Measurements from ENCODE around the gene TXLNA. TPM values are rescaled to one million over a fixed set of nuclear protein-coding genes. Genes with fewer than 3 reads are reported as not detected.

The TXLNA gene
- total RNA-seq, 1 donor from 2014 or later, result 54.0 TPM

GRCh38 chr1:32239790-32240139 is 60.3 kb downstream of the TXLNA start:
- Histone ChIP-seq H3K36me3 (ENCODE audit: control insufficient read depth, insufficient read depth, low read length) (no peaks in the 10 kb centered on the region), H3K4me3 (ENCODE audit: low read depth, low read length) (peak overlapping the region; percentile 43), H3K27me3 (ENCODE audit: control insufficient read depth, insufficient read depth, low read length) (no peaks in the 10 kb centered on the region)
- FAIRE-seq (no peak), DNase-seq (ENCODE audit: low read depth) (no peak)
- no peak for TF ChIP-seq CTCF (IDR thresholded peaks at IDR 0.05; ENCODE audit: insufficient read depth, low read length, severe bottlenecking)

- H3K36me3 ChIP-seq (ENCODE audit: control insufficient read depth, insufficient read depth, low read length), result no peaks in the 10 kb centered on the region
- H3K4me3 ChIP-seq (ENCODE audit: low read depth, low read length), result peak overlapping the region; percentile 43
- TF ChIP-seq CTCF (IDR thresholded peaks at IDR 0.05; ENCODE audit: insufficient read depth, low read length, severe bottlenecking), result peak; percentile 34
- H3K27me3 ChIP-seq (ENCODE audit: control insufficient read depth, insufficient read depth, low read length), result no peaks in the 10 kb centered on the region
- no peak for DNase-seq (ENCODE audit: low read depth)
- no peak for FAIRE-seq
Observed at GRCh38 chr1:32240140-32240951, 60.9 kb downstream of the TXLNA start.

- no peak for FAIRE-seq
- H3K36me3 ChIP-seq (ENCODE audit: control insufficient read depth, insufficient read depth, low read length), result no peaks in the 10 kb centered on the region
- peak; percentile 26 for DNase-seq (ENCODE audit: low read depth)
- no peaks in the 10 kb centered on the region for H3K27me3 ChIP-seq (ENCODE audit: control insufficient read depth, insufficient read depth, low read length)
- no peak for TF ChIP-seq CTCF (IDR thresholded peaks at IDR 0.05; ENCODE audit: insufficient read depth, low read length, severe bottlenecking)
- peak overlapping the region; percentile 43 for H3K4me3 ChIP-seq (ENCODE audit: low read depth, low read length)
Observed at GRCh38 chr1:32241001-32241763, 61.7 kb downstream of the TXLNA start.

- no peak for FAIRE-seq
- H3K4me3 ChIP-seq (ENCODE audit: low read depth, low read length), result no peak overlapping the region
- no peaks in the 10 kb centered on the region for H3K27me3 ChIP-seq (ENCODE audit: control insufficient read depth, insufficient read depth, low read length)
- no peak for DNase-seq (ENCODE audit: low read depth)
- no peak for TF ChIP-seq CTCF (IDR thresholded peaks at IDR 0.05; ENCODE audit: insufficient read depth, low read length, severe bottlenecking)
- H3K36me3 ChIP-seq (ENCODE audit: control insufficient read depth, insufficient read depth, low read length), result no peaks in the 10 kb centered on the region
Observed at GRCh38 chr1:32242341-32242851, 62.9 kb downstream of the TXLNA start.

GRCh38 chr1:32246888-32247273 is 67.4 kb downstream of the TXLNA start, which contains the start of gene FAM167B:
Gene FAM167B, plus strand, starts transcription at chr1:32247222. Its CDS starts 200 bp downstream, at chr1:32247422.
- H3K36me3 ChIP-seq (ENCODE audit: control insufficient read depth, insufficient read depth, low read length), result no peaks in the 10 kb centered on the region
- TF ChIP-seq CTCF (IDR thresholded peaks at IDR 0.05; ENCODE audit: insufficient read depth, low read length, severe bottlenecking), result no peak
- FAIRE-seq (no peak), DNase-seq (ENCODE audit: low read depth) (peak; percentile 21)
- H3K27me3 ChIP-seq (ENCODE audit: control insufficient read depth, insufficient read depth, low read length), result no peaks in the 10 kb centered on the region
- no peak within 1 kb of the TSS for H3K4me3 ChIP-seq (ENCODE audit: low read depth, low read length)
